Glutamatergic neuron (in vitro differentiated cells): ENCODE data around the gene TELO2. TPM values are rescaled to one million over a fixed set of nuclear protein-coding genes. Genes with fewer than 3 reads are reported as not detected.

Source experiments
- DNase-seq: peaks from one replicate; pipeline ENCODE4 v3.0.0; 2022
- H3K27ac Mint-ChIP-seq: one replicate; pipeline ENCODE4 v1.8.0; 2020; ENCODE audit warnings: mild to moderate bottlenecking, mixed read lengths, inconsistent platforms; ENCODE audit not compliant: unreplicated experiment
- H3K27me3 Mint-ChIP-seq: one replicate; pipeline ENCODE4 v1.8.0; 2020; ENCODE audit warnings: mild to moderate bottlenecking, moderate library complexity, mixed read lengths, inconsistent platforms; ENCODE audit not compliant: unreplicated experiment
- H3K36me3 Mint-ChIP-seq: one replicate; pipeline ENCODE4 v1.8.0; 2020; ENCODE audit warnings: mild to moderate bottlenecking, mixed read lengths, inconsistent platforms; ENCODE audit not compliant: unreplicated experiment
- H3K4me1 Mint-ChIP-seq: one replicate; pipeline ENCODE4 v1.8.0; 2020; ENCODE audit warnings: mild to moderate bottlenecking, low read depth, mixed read lengths, inconsistent platforms; ENCODE audit not compliant: unreplicated experiment
- H3K4me3 Mint-ChIP-seq: one replicate; pipeline ENCODE4 v1.8.0; 2020; ENCODE audit warnings: mild to moderate bottlenecking, mixed read lengths, inconsistent platforms; ENCODE audit not compliant: unreplicated experiment
- H3K9me3 Mint-ChIP-seq: one replicate; pipeline ENCODE4 v1.8.0; 2020; ENCODE audit warnings: mild to moderate bottlenecking, moderate library complexity, mixed read lengths, inconsistent platforms; ENCODE audit not compliant: unreplicated experiment
- CTCF ChIP-seq: fragments of 200-600 bp; sonication (generic); IDR thresholded peaks from one replicate; pipeline ENCODE4 v1.5.0; 2021; ENCODE audit not compliant: partially characterized antibody, unreplicated experiment
- total RNA-seq: library from RNA; stranded (reverse); fragmentation: NEBNext Ultra II Directional; extraction: Animal tissue kit (Norgen Biotek cat#: 25700); gene quantifications from one replicate; pipeline ENCODE4 v1.2.1, GENCODE V29; 2021; ENCODE audit not compliant: unreplicated experiment

TELO2 gene
- total RNA-seq, 1 donor from 2014 or later = 101 TPM

GRCh38 chr16:1534021-1535020, 41.2 kb downstream of the TELO2 start:
- Mint-ChIP-seq H3K27ac (no peak overlapping the region), H3K27me3 (peaks cover 11% of the 10 kb centered on the region), H3K4me3 (no peak overlapping the region), H3K9me3 (peaks cover 13% of the 10 kb centered on the region), H3K4me1 (peaks cover 22% of the 10 kb centered on the region), H3K36me3 (no peaks in the 10 kb centered on the region)
- no peak for TF ChIP-seq CTCF
- no peak for DNase-seq

DNA sequence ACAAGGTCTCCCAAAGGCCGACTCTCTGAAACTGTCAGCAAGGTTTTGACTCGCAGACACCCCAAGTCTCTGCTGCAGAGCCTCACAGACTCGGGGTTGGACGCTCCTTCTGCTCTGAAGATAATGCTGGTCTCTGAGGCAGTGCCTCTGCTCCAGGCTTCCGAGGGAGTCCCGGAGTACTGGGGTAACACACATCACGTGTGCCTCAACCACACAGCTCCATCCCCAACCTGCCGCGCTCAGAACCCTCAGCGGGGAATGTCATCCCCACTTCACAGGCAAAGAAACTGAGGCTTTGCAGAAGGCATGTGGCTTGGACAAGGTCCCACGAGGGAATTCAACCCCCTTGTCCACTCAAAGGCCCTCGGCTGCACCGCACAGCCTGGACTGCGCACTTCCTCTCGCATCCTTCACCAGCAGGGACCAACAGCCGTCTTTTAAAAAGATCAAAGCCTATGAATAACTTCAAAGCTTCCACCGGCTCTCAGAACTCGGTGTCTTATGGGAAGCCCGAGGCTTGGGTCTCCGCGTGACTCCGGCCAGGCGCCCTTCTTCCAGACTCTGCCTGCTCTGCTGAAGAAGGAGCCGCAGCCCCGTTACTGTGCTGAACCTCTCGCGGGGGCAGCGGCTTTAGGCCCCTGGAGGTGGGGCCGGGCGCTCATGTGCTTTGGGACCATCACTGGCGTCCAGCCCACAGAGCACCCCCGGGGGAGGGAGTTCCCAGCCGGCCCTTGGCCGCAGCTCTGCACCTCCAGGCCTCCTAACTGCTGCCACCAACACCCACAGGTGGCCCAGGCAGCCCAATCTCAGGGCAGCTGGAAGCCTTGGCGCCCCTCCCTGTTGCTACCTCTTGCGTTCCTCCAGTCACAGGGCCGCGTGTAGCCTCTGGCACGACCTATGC, 42.5 kb downstream of the TELO2 start:
- Mint-ChIP-seq H3K27ac (no peak overlapping the region), H3K9me3 (peaks cover 14% of the 10 kb centered on the region)

DNA sequence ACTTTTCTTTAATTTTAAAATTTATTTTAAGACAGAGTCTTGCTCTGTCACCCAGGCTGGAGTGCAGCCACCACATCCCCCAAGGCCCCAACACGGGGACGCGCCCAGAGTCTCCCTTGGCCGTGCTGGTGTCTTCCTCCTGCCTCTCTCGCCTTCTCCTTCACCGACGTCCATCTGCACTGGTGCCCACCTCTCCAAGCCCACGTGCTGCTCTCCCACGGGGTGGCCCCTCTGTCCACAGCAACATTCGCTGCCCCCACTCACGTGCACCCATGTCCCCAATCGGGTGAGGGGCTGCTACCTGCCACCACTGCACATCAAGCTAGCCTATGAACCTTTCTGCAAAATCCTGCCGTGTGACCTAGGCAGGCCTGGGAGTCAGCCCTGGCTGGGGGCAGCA, 43.4 kb downstream of the TELO2 start:
- H3K36me3 Mint-ChIP-seq = no peaks in the 10 kb centered on the region
- DNase-seq = no peak
- no peak overlapping the region for H3K4me3 Mint-ChIP-seq
- peaks cover 26% of the 10 kb centered on the region for H3K4me1 Mint-ChIP-seq
- H3K27me3 Mint-ChIP-seq = peaks cover 13% of the 10 kb centered on the region
- TF ChIP-seq CTCF = no peak
- no peak overlapping the region for H3K27ac Mint-ChIP-seq
- H3K9me3 Mint-ChIP-seq = peaks cover 16% of the 10 kb centered on the region

More for the DNA sequence above, 42.5 kb downstream of the TELO2 start:
- Mint-ChIP-seq H3K4me1 (peaks cover 24% of the 10 kb centered on the region), H3K36me3 (no peaks in the 10 kb centered on the region), H3K4me3 (no peak overlapping the region), H3K27me3 (peaks cover 14% of the 10 kb centered on the region)
- no peak for TF ChIP-seq CTCF
- DNase-seq = no peak

GRCh38 chr16:1537138-1537577, 44.0 kb downstream of the TELO2 start:
- no peak for TF ChIP-seq CTCF
- H3K4me3 Mint-ChIP-seq = no peak overlapping the region
- peaks cover 16% of the 10 kb centered on the region for H3K9me3 Mint-ChIP-seq
- H3K27ac Mint-ChIP-seq = no peak overlapping the region
- H3K36me3 Mint-ChIP-seq = no peaks in the 10 kb centered on the region
- H3K27me3 Mint-ChIP-seq = peaks cover 13% of the 10 kb centered on the region
- DNase-seq = no peak
- peaks cover 26% of the 10 kb centered on the region for H3K4me1 Mint-ChIP-seq
